Activated naive CD4-positive, alpha-beta T cell treated with anti-CD3 and anti-CD28 coated beads, Interleukin-2, amount 50 U/mL, for 72 hours (primary cell): Measurements from ENCODE around the gene B4GALT2. TPM values are rescaled to one million over a fixed set of nuclear protein-coding genes. Genes with fewer than 3 reads are reported as not detected.

Experiments
- ATAC-seq, 2 donors: fragments of 150-1000 bp; cut with Tn5 transposase; 2 replicates each; pipeline ENCODE4 v1.10.0; 2021; ENCODE audit warnings: mild to moderate bottlenecking in 2 of 2, moderate library complexity in 2 of 2
- DNase-seq, 2 donors: peaks; one replicate each; pipeline ENCODE4 v3.0.0; 2021 to 2022; ENCODE audit warnings: low spot score in 2 of 2
- H3K27ac Mint-ChIP-seq, 2 donors: one replicate each; pipeline ENCODE4 v1.8.0; 2022; ENCODE audit warnings: mild to moderate bottlenecking in 2 of 2, mixed read lengths in 2 of 2
- H3K36me3 Mint-ChIP-seq, 2 donors: one replicate each; pipeline ENCODE4 v1.8.0; 2022; ENCODE audit warnings: mixed read lengths in 2 of 2
- H3K9me3 Mint-ChIP-seq, 2 donors: one replicate each; pipeline ENCODE4 v1.8.0; 2022; ENCODE audit warnings: mixed read lengths in 2 of 2
- total RNA-seq, 2 donors: library from RNA; stranded (reverse); gene quantifications; one replicate each; pipeline ENCODE4 v1.2.3, GENCODE V29; 2022

Gene B4GALT2
- total RNA-seq, 2 donors from 2014 or later = 11.3 to 24.8 TPM

- ATAC-seq (no peak), DNase-seq (no peak)
- Mint-ChIP-seq H3K9me3 (no peaks in the 10 kb centered on the region), H3K27ac (no peak overlapping the region), H3K36me3 (peaks cover 29 to 43% of the 10 kb centered on the region in 2 donors)
These were observed 2.1 kb upstream of the B4GALT2 start for GRCh38 chr1:43976890-43977289.

GRCh38 chr1:43977376-43978263 is 1.4 kb upstream of the B4GALT2 start:
- no peak for DNase-seq
- ATAC-seq = peak in 1 of 2 donors; percentile 9
- H3K27ac Mint-ChIP-seq = no peak overlapping the region
- H3K9me3 Mint-ChIP-seq = no peaks in the 10 kb centered on the region
- H3K36me3 Mint-ChIP-seq = peaks cover 29 to 43% of the 10 kb centered on the region in 2 donors

- Mint-ChIP-seq H3K27ac (peak overlapping the region in 1 of 2 donors; percentile 67), H3K9me3 (no peaks in the 10 kb centered on the region), H3K36me3 (peaks cover 27 to 42% of the 10 kb centered on the region in 2 donors)
- ATAC-seq = no peak
- no peak for DNase-seq
These were observed 803 bp upstream of the B4GALT2 start for GRCh38 chr1:43978264-43978550.

GRCh38 chr1:43979261-43979527 is 184 bp downstream of the B4GALT2 start:
- DNase-seq (no peak), ATAC-seq (no peak)
- no peak overlapping the region for H3K27ac Mint-ChIP-seq
- H3K36me3 Mint-ChIP-seq = peaks cover 23 to 35% of the 10 kb centered on the region in 2 donors
- H3K9me3 Mint-ChIP-seq = no peaks in the 10 kb centered on the region

GRCh38 chr1:43979528-43980254 is 681 bp downstream of the B4GALT2 start:
- Mint-ChIP-seq H3K27ac (peak overlapping the region; percentile 31 to 56), H3K36me3 (peaks cover 23 to 35% of the 10 kb centered on the region in 2 donors), H3K9me3 (no peaks in the 10 kb centered on the region)
- DNase-seq = peak in 1 of 2 donors; percentile 45
- peak; percentile 2 to 28 for ATAC-seq

GRCh38 chr1:43980255-43981134 is 1.5 kb downstream of the B4GALT2 start:
- DNase-seq (no peak), ATAC-seq (no peak)
- peak overlapping the region in 1 of 2 donors; percentile 31 for H3K27ac Mint-ChIP-seq
- peaks cover 23 to 33% of the 10 kb centered on the region in 2 donors for H3K36me3 Mint-ChIP-seq
- H3K9me3 Mint-ChIP-seq = no peaks in the 10 kb centered on the region

GRCh38 chr1:43981135-43981491 is 2.1 kb downstream of the B4GALT2 start:
- H3K27ac Mint-ChIP-seq = no peak overlapping the region
- H3K36me3 Mint-ChIP-seq = peaks cover 21 to 27% of the 10 kb centered on the region in 2 donors
- ATAC-seq (no peak), DNase-seq (no peak)
- H3K9me3 Mint-ChIP-seq = no peaks in the 10 kb centered on the region

GRCh38 chr1:43981636-43982035 is 2.6 kb downstream of the B4GALT2 start:
- no peak for DNase-seq
- Mint-ChIP-seq H3K36me3 (peaks cover 16 to 22% of the 10 kb centered on the region in 2 donors), H3K9me3 (no peaks in the 10 kb centered on the region), H3K27ac (no peak overlapping the region)
- no peak for ATAC-seq

- Mint-ChIP-seq H3K36me3 (peaks cover 10 to 16% of the 10 kb centered on the region in 2 donors), H3K27ac (no peak overlapping the region), H3K9me3 (no peaks in the 10 kb centered on the region)
- DNase-seq (no peak), ATAC-seq (no peak)
These were observed 3.2 kb downstream of the B4GALT2 start for GRCh38 chr1:43982241-43982640.

- DNase-seq (no peak), ATAC-seq (no peak)
- peak overlapping the region in 1 of 2 donors; percentile 7 for H3K27ac Mint-ChIP-seq
- H3K36me3 Mint-ChIP-seq = peaks cover 4 to 10% of the 10 kb centered on the region in 2 donors
- no peaks in the 10 kb centered on the region for H3K9me3 Mint-ChIP-seq
These were observed 3.8 kb downstream of the B4GALT2 start for GRCh38 chr1:43982808-43983207.

GRCh38 chr1:43983253-43983899 is 4.4 kb downstream of the B4GALT2 start:
- Mint-ChIP-seq H3K9me3 (no peaks in the 10 kb centered on the region), H3K36me3 (peaks cover 0 to 6% of the 10 kb centered on the region in 2 donors), H3K27ac (peak overlapping the region in 1 of 2 donors; percentile 7)
- ATAC-seq (no peak), DNase-seq (no peak)

GRCh38 chr1:43984855-43985254 is 5.8 kb downstream of the B4GALT2 start:
- Mint-ChIP-seq H3K36me3 (peaks cover 0 to 6% of the 10 kb centered on the region in 2 donors), H3K9me3 (no peaks in the 10 kb centered on the region), H3K27ac (no peak overlapping the region)
- no peak for ATAC-seq
- no peak for DNase-seq

GRCh38 chr1:43985984-43986595 is 7.1 kb downstream of the B4GALT2 start:
- Mint-ChIP-seq H3K9me3 (no peaks in the 10 kb centered on the region), H3K36me3 (no peaks in the 10 kb centered on the region), H3K27ac (peak overlapping the region in 1 of 2 donors; percentile 52)
- DNase-seq (no peak), ATAC-seq (no peak)

- DNase-seq = no peak
- Mint-ChIP-seq H3K9me3 (no peaks in the 10 kb centered on the region), H3K36me3 (no peaks in the 10 kb centered on the region), H3K27ac (peak overlapping the region in 1 of 2 donors; percentile 52)
- no peak for ATAC-seq
These were observed 7.7 kb downstream of the B4GALT2 start for GRCh38 chr1:43986712-43987111.

- Mint-ChIP-seq H3K27ac (peak overlapping the region; percentile 26), H3K9me3 (no peaks in the 10 kb centered on the region), H3K36me3 (no peaks in the 10 kb centered on the region)
- no peak for ATAC-seq
- no peak for DNase-seq
These were observed 8.3 kb downstream of the B4GALT2 start for GRCh38 chr1:43987159-43987902.
